Esophagus (tissue), 2 donors: ENCODE data around the gene KRCC1. TPM values are rescaled to one million over a fixed set of nuclear protein-coding genes. Genes with fewer than 3 reads are reported as not detected.

ENCODE experiments used
- H3K27ac ChIP-seq, 2 donors: one replicate each; pipeline ENCODE4 v1.5.1; 2013; ENCODE audit warnings: low read depth in 2 of 2, mild to moderate bottlenecking in 2 of 2, inconsistent platforms in 1 of 2, low read length in 1 of 2, moderate library complexity in 1 of 2
- H3K27me3 ChIP-seq, 2 donors: one replicate each; pipeline ENCODE4 v1.6.1; 2013; ENCODE audit warnings: low read length in 2 of 2, control low read depth in 1 of 2, mild to moderate bottlenecking in 1 of 2; ENCODE audit not compliant: insufficient read depth in 2 of 2, control insufficient read depth in 1 of 2
- H3K36me3 ChIP-seq, 2 donors: one replicate each; pipeline ENCODE4 v1.6.1; 2013; ENCODE audit warnings: low read length in 1 of 2; ENCODE audit not compliant: control insufficient read depth in 2 of 2, insufficient read depth in 2 of 2
- H3K4me1 ChIP-seq, 2 donors: one replicate each; pipeline ENCODE4 v1.6.1; 2013; ENCODE audit warnings: low read length in 1 of 2; ENCODE audit not compliant: control insufficient read depth in 2 of 2, insufficient read depth in 2 of 2
- H3K4me3 ChIP-seq, 2 donors: one replicate each; pipeline ENCODE4 v1.5.1; 2013; ENCODE audit warnings: low read length in 2 of 2, mild to moderate bottlenecking in 2 of 2, low read depth in 1 of 2, moderate library complexity in 1 of 2
- H3K9me3 ChIP-seq, 2 donors: one replicate each; pipeline ENCODE4 v1.6.1; 2013; ENCODE audit warnings: mild to moderate bottlenecking in 2 of 2, low read depth in 1 of 2, low read length in 1 of 2, moderate library complexity in 1 of 2; ENCODE audit not compliant: control insufficient read depth in 2 of 2, insufficient read depth in 1 of 2
- WGBS, 2 donors: extraction: QIAGEN DNeasy Blood & Tissue Kit; methylation state at CpG; one replicate each; pipeline ENCODE4 v1.1.7; 2013; 5-methylcytosine and 5-hydroxymethylcytosine counted together
- polyA plus RNA-seq, 2 donors: library from polyadenylated mRNA; stranded (reverse); fragments of 200-250 nt; gene quantifications; one replicate each; pipeline ENCODE4 v1.2.3, GENCODE V29; 2013
- donor health status: healthy with polysubstance abuse.
- donor health status: Bipolar disorder and iron deficiency.

KRCC1 gene
- polyA plus RNA-seq, 2 donors = 23.8 to 42.4 TPM

- no peaks in the 10 kb centered on the region for H3K9me3 ChIP-seq
- H3K27ac ChIP-seq = no peak overlapping the region
- H3K27me3 ChIP-seq = no peaks in the 10 kb centered on the region
- H3K4me1 ChIP-seq = no peaks in the 10 kb centered on the region
- WGBS, 2 donors = 82 to 88% methylated on average over 4 of the region's 4 CpGs
- no peak overlapping the region for H3K4me3 ChIP-seq
- no peaks in the 10 kb centered on the region for H3K36me3 ChIP-seq
These were observed 26.5 kb upstream of the KRCC1 start for GRCh38 chr2:88081924-88082608.

DNA sequence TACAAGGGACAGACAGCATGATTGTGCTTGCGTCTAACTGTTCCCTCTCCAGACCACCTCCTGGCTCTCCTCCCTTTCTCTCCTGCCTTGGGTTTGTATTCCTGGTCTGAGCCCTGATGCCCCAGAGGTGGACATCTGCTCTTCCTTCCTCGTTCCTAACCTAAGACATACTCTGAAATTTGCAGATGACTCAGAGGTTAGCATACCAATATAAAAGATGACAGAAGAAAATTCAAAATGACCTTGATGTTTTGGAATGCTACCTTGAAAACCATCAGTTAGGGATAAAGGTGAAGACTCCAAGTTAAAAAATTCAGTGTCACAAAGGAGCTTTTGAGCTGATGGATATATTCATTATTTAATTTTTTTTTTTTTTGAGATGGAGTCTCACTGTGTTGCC is 25.0 kb upstream of the KRCC1 start:
- Histone ChIP-seq H3K4me3 (no peak overlapping the region), H3K36me3 (no peaks in the 10 kb centered on the region), H3K27me3 (no peaks in the 10 kb centered on the region), H3K4me1 (no peaks in the 10 kb centered on the region), H3K27ac (no peak overlapping the region), H3K9me3 (no peaks in the 10 kb centered on the region)
- 84 to 93% methylated on average over 2 of the region's 2 CpGs for WGBS, 2 donors

GRCh38 chr2:88078643-88079172 is 23.1 kb upstream of the KRCC1 start:
- no peaks in the 10 kb centered on the region for H3K4me1 ChIP-seq
- H3K27ac ChIP-seq = no peak overlapping the region
- no peaks in the 10 kb centered on the region for H3K36me3 ChIP-seq
- 48 to 61% methylated on average over 3 of the region's 3 CpGs for WGBS, 2 donors
- peaks cover 0 to 2% of the 10 kb centered on the region in 2 donors for H3K27me3 ChIP-seq
- H3K4me3 ChIP-seq = no peak overlapping the region
- H3K9me3 ChIP-seq = no peaks in the 10 kb centered on the region

DNA sequence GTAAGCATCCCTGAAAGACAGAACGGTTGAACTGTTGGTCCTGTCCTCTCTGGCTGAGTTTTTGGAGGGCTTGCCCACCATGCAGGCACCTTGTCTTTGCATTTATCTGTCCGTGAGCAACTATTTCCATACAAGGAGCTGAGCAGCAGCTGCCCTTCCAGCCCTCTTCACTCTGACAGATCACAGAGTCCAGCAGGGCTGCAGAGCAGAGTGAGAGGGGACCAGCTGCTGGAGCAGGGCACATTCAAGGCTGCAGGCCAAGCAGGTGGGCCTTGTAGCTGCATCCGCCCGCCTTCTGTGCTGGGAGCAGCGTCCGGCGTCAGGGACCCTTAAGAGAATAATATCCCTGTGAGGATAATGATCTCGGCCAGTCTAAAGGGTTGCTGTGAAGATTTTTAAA is 21.5 kb upstream of the KRCC1 start:
- Histone ChIP-seq H3K27me3 (peaks cover 0 to 2% of the 10 kb centered on the region in 2 donors), H3K9me3 (no peaks in the 10 kb centered on the region), H3K27ac (no peak overlapping the region), H3K4me1 (no peaks in the 10 kb centered on the region), H3K4me3 (no peak overlapping the region), H3K36me3 (no peaks in the 10 kb centered on the region)
- 79 to 83% methylated on average over 8 of the region's 8 CpGs for WGBS, 2 donors

GRCh38 chr2:88074854-88075292 is 19.3 kb upstream of the KRCC1 start:
- H3K4me1 ChIP-seq = no peaks in the 10 kb centered on the region
- H3K9me3 ChIP-seq = no peaks in the 10 kb centered on the region
- no peak overlapping the region for H3K4me3 ChIP-seq
- no peak overlapping the region for H3K27ac ChIP-seq
- no peaks in the 10 kb centered on the region for H3K36me3 ChIP-seq
- peaks cover 0 to 2% of the 10 kb centered on the region in 2 donors for H3K27me3 ChIP-seq
- 30 to 49% methylated on average over 4 of the region's 4 CpGs for WGBS, 2 donors

GRCh38 chr2:88074150-88074549 is 18.6 kb upstream of the KRCC1 start:
- Histone ChIP-seq H3K9me3 (no peaks in the 10 kb centered on the region), H3K4me3 (no peak overlapping the region), H3K27ac (no peak overlapping the region), H3K36me3 (no peaks in the 10 kb centered on the region), H3K4me1 (no peaks in the 10 kb centered on the region), H3K27me3 (peaks cover 0 to 2% of the 10 kb centered on the region in 2 donors)

- no peak overlapping the region for H3K27ac ChIP-seq
- no peaks in the 10 kb centered on the region for H3K9me3 ChIP-seq
- H3K27me3 ChIP-seq = peaks cover 0 to 2% of the 10 kb centered on the region in 2 donors
- no peaks in the 10 kb centered on the region for H3K4me1 ChIP-seq
- H3K4me3 ChIP-seq = no peak overlapping the region
- WGBS, 2 donors = 90 to 94% methylated on average over 2 of the region's 2 CpGs
- H3K36me3 ChIP-seq = no peaks in the 10 kb centered on the region
These were observed 15.8 kb upstream of the KRCC1 start for GRCh38 chr2:88071365-88071764.

DNA sequence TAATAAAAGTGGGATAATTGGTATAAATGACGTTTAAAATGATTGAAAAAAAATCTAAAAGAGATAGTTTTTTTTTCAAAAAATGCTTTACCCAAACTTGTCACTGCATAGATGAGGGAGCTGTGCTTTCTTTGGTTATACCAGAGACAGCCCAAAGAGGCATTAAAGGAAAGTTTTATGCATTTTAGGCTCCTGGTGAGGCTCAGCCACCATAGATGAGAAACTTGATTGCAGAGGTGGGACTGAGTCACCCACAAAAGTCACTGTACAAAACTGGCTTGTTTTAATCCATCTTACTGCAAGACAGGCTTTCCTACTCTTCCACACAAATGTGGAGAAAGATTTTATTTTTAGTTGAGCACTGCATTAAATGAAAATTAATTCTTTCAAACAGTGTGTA is 14.5 kb upstream of the KRCC1 start:
- H3K27me3 ChIP-seq = peaks cover 0 to 2% of the 10 kb centered on the region in 2 donors
- no peaks in the 10 kb centered on the region for H3K36me3 ChIP-seq
- H3K27ac ChIP-seq = no peak overlapping the region
- 71 to 77% methylated on average over 1 of the region's 1 CpG for WGBS, 2 donors
- H3K9me3 ChIP-seq = no peaks in the 10 kb centered on the region
- no peak overlapping the region for H3K4me3 ChIP-seq
- no peaks in the 10 kb centered on the region for H3K4me1 ChIP-seq

- Histone ChIP-seq H3K4me1 (no peaks in the 10 kb centered on the region), H3K27me3 (peaks cover 0 to under 1% of the 10 kb centered on the region in 2 donors), H3K9me3 (no peaks in the 10 kb centered on the region), H3K4me3 (no peak overlapping the region), H3K27ac (no peak overlapping the region), H3K36me3 (no peaks in the 10 kb centered on the region)
These were observed 13.5 kb upstream of the KRCC1 start for GRCh38 chr2:88069117-88069516.

DNA sequence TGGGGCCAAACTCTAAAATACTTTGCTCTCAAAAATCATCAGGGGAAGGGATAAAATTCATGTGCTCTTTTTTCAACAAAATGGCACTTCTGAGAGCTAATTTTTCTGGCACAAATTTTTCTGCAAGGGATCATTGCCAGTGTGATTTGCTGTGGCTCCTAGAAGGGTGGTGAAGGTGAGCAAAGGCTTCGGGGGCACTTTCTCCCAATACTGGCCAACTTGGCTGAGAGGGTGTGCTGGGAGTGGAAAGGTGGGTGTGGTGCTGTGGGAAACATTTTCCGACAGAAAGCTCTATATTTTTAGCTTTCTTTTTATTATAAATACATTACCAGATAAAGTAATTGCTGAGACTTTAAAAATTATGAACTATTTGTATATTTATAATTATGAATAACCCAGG is 12.5 kb upstream of the KRCC1 start:
- H3K4me1 ChIP-seq = no peaks in the 10 kb centered on the region
- no peak overlapping the region for H3K27ac ChIP-seq
- H3K9me3 ChIP-seq = no peaks in the 10 kb centered on the region
- H3K4me3 ChIP-seq = no peak overlapping the region
- no peaks in the 10 kb centered on the region for H3K27me3 ChIP-seq
- no peaks in the 10 kb centered on the region for H3K36me3 ChIP-seq
- 77 to 80% methylated on average over 2 of the region's 2 CpGs for WGBS, 2 donors
